Skin epidermis (tissue), 12 donors: Measurements from ENCODE around the gene GIMAP4.
"Not testable (repeated sequence)": the region's sequence is repeated elsewhere in the genome, so short reads cannot be mapped to it uniquely, and the experiment has no call there.

Experiments
- H3K27ac ChIP-seq, 21 experiments: fragments of 200-600 bp; sonication (generic) in 11 of 21; one replicate each; pipeline ENCODE4 v1.5.0; 2020; ENCODE audit warnings: mild to moderate bottlenecking in 3 of 21, inconsistent platforms in 2 of 21, moderate library complexity in 2 of 21
- H3K4me3 ChIP-seq, 7 experiments: fragments of 200-600 bp; sonication (generic) in 2 of 7; one replicate each; pipeline ENCODE4 v1.5.0; 2020; ENCODE audit warnings: inconsistent platforms in 2 of 7, mild to moderate bottlenecking in 2 of 7, moderate library complexity in 1 of 7

The GIMAP4 gene

DNA sequence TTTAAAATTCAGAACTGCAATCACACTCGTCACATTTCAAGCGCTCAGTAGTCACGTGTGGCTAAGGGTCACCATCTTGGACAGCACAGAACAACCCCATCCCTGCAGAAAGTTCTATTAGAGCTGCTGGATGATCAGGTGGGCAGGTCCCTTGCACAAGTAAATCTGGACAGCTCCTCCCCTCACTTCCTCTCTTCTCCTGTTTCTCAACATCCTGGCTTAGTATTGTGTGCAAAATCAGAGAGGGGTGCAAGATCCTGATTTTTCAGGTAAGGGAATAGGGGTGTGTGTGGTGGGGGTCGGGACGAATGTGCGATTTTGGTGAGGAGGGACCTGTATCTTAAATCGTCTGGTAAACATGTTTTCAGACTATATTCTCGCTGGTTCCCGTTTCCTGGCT, at the start of gene GIMAP4:
TSS of gene GIMAP4 (plus strand) at position 222 of the 400 bp plus-strand sequence. CDS start 2,512 bp downstream, outside the sequence.
- H3K4me3 ChIP-seq = peak within 1 kb of the TSS; percentile 22 to 59 (median 34)
- peak within 1 kb of the TSS; percentile 48 to 96 (median 79) for H3K27ac ChIP-seq

- H3K27ac ChIP-seq = peak overlapping the region in 13 of 21 experiments; percentile 2 to 95 (median 65)
- H3K4me3 ChIP-seq = peak overlapping the region in 6 of 7 experiments; percentile 2 to 54 (median 19)
These were observed 47.9 kb upstream of the GIMAP4 start for GRCh38 chr7:150519310-150519709.

GRCh38 chr7:150520145-150520544, 47.0 kb upstream of the GIMAP4 start:
- Histone ChIP-seq H3K4me3 (peak overlapping the region in 5 of 7 experiments; percentile 1 to 54 (median 6)), H3K27ac (peak overlapping the region in 14 of 21 experiments; percentile 2 to 94 (median 46))

DNA sequence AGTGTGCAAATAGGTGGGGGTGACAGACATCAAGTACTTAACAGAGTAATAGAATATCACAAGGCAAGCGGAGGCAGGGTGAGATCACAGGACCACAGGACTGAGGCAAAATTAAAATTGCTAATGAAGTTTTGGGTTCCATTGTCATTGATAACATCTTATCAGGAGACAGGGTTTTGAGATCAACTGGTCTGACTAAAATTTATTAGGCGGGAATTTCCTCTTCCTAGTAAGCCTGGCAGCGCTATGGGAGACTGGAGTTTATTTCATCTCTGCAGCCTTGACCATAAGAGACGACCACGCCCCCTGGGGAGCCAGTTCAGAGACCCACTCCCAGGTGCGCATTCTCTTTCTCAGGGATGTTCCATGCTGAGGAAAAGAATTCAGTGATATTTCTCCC, 44.3 kb upstream of the GIMAP4 start:
- not testable (repeated sequence) for H3K27ac ChIP-seq, H3K4me3 ChIP-seq

DNA sequence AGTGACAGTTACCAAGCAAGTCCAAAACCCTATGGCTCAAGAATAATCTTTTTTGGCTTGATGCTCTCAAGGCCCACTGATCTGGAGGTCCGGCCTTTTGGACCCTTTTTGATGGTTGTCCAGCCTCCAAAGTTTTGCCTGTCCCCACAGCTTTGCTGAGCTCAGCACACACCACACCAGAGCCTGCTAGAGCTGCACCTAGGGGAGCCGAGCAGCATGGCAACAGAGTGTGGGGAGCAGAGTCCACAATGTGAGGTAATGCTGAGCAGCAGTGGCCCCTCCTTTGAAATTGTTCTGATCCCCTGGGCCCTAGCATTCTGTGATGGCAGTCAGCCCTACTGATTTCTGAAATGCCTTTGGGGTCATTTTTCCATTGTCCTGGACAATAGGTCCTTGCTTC, 43.2 kb upstream of the GIMAP4 start:
- no peak overlapping the region for H3K27ac ChIP-seq
- no peak overlapping the region for H3K4me3 ChIP-seq

DNA sequence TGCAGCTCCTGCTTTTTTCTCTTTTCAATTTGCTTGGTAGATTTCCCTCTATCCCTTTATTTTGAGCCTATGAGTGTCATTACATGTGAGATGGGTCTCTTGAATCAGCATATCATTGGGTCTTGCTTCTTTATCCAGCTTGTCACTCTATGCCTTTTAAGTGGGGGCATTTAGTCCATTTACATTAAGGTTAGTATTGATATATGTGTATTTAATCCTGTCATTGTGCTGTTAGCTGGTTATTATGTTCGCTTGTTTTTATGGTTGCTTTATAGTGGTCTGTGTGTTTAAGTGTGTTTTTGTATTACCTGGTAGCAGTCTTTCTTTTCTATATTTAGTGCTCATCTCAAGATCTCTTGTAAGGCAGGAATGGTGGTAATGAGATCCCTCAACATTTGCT, 35.5 kb upstream of the GIMAP4 start:
- Histone ChIP-seq H3K4me3 (no peak overlapping the region), H3K27ac (no peak overlapping the region)

DNA sequence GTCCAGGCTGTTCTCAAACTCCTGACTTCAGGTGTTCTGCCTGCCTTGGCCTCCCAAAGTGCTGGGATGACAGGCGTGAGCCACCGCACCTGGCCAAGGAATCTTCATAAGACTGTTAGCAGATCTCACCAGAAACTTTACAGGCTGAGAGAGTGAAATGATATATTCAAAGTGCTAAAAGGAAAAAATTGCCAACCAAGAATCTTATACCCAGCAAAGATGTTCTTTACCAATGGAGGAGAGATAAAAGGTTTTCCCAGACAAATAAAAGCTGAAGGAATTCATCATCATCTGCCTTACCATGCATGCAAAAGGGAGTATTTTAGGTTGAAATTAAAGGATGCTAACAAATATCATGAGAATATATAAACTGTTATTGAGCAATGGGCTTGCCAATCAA, 28.9 kb upstream of the GIMAP4 start:
- H3K4me3 ChIP-seq = no peak overlapping the region
- no peak overlapping the region for H3K27ac ChIP-seq

DNA sequence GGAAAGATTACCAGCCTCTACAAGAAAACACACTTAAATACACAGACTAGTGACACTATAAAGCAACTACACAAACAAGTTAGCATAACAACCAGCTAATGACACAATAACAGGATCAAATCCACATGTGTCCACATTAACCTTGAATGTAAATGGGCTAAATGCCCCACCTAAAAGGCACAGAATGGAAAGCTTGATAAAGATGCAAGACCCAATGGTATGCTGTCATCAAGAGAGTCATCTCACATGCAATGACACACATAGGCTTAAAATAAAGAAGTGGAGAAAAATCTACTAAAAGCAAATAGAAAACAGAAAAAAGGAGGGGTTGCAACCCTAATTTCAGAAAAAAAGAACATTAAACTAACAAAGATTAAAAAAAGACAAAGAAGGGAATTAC, 14.0 kb upstream of the GIMAP4 start:
- Histone ChIP-seq H3K4me3 (no peak overlapping the region), H3K27ac (no peak overlapping the region)

GRCh38 chr7:150556521-150557138, 10.6 kb upstream of the GIMAP4 start:
- H3K4me3 ChIP-seq = no peak overlapping the region
- H3K27ac ChIP-seq = peak overlapping the region in 10 of 21 experiments; percentile 1 to 87 (median 39)

DNA sequence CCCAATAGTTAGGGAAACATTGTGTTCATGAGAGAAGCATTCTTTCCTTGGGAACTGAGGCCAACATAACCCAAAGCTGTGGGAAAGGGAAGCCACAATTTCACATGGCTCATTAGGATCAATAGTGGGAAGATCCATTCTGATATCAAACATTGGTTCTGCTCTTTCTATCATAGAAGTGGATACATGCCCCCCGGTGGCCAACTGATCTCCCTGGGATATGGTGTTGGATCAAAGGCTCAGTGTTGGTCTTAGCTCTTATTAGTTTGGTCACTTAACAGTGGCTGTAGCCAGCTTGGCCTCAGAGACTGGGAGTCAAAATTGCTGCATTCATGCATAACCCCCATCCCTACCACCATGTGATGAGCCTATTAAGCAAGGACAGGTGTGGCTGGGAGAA, 6.7 kb upstream of the GIMAP4 start:
- Histone ChIP-seq H3K4me3 (no peak overlapping the region), H3K27ac (no peak overlapping the region)

DNA sequence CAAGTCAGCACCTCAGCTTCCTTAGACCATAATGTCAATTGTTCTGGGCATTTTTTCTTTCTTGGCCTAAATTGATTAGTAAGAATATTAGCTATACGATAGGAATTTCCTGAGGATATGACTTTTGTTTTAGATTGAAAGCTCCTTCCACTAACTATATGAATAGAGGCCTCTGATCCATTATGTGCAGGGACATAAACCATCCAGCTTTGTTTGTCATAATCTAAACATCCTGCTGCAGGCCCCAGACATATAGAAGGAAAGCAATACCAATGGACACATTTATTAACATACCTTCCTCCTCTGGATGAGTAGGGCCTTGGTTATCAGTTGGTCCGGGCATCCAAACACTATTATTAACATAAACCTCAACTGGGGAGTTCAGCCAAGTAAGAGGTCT, 4.3 kb upstream of the GIMAP4 start:
- H3K27ac ChIP-seq = peak overlapping the region in 4 of 21 experiments; percentile 10 to 64 (median 46)
- no peak overlapping the region for H3K4me3 ChIP-seq

DNA sequence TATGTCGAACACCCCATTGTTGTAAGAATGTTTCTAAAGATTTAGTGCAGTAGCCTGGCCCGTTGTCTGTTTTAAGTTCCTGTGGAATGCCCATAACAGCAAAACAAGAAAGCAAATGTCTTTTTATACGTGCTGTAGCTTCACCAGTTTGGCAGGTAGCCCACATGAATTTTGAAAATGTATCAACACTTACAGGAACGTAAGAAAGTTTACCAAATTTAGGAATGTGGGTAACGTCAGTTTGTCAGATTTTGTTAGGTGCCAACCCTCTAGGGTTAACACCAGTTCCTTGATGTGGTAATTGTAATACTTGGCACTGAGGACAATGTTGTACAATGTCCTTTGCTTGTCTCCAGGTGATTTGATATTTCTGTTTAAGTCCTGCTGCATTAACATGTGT, 3.2 kb upstream of the GIMAP4 start:
- Histone ChIP-seq H3K4me3 (no peak overlapping the region), H3K27ac (peak overlapping the region in 5 of 21 experiments; percentile 2 to 64 (median 26))

DNA sequence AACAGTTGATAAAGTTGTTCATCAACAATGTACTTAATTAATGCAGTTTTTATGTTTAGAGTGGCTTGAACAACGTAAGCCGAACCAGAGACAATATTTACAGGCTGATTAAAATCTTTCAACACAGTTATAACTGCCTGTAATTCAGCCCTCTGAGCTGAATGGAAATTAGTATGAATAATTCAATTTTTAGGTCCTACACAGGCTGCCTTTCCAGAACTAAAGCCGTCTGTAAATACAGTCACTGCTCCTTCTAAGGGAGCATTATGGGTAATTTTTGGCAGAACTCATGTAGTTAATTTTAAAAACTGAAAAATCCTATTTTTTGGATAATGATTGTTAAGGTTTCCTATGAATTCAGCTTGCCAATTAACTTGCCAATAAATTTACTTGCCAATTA, 2.6 kb upstream of the GIMAP4 start:
- H3K4me3 ChIP-seq = no peak overlapping the region
- peak overlapping the region in 2 of 21 experiments; percentile 7 to 56 for H3K27ac ChIP-seq

GRCh38 chr7:150565239-150565638, 2.0 kb upstream of the GIMAP4 start:
- H3K27ac ChIP-seq = no peak overlapping the region
- no peak overlapping the region for H3K4me3 ChIP-seq

DNA sequence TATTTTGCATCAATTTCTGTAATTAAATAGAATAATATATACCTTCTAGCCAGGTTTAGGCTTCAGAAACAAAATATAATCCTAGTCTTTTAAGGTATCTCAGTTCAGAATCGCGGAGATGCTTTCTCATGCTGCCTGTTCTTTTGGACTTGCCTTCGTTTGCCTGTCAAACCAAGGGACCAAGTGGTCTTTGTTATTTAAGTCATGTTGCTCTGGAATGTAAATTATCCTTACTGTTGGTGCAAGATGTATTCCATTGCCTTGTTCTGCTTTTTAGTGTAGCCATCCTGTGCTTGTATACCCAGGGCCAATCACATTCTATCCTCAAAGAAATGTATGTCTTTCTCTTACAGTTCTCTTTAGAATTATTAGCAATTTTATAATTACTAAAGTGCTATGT, 1.1 kb upstream of the GIMAP4 start:
- Histone ChIP-seq H3K4me3 (no peak overlapping the region), H3K27ac (peak overlapping the region in 4 of 21 experiments; percentile 2 to 96 (median 90))

- Histone ChIP-seq H3K4me3 (no peak overlapping the region), H3K27ac (peak overlapping the region in 7 of 21 experiments; percentile 79 to 96 (median 91))
These were observed 618 bp upstream of the GIMAP4 start for GRCh38 chr7:150566572-150566971.

DNA sequence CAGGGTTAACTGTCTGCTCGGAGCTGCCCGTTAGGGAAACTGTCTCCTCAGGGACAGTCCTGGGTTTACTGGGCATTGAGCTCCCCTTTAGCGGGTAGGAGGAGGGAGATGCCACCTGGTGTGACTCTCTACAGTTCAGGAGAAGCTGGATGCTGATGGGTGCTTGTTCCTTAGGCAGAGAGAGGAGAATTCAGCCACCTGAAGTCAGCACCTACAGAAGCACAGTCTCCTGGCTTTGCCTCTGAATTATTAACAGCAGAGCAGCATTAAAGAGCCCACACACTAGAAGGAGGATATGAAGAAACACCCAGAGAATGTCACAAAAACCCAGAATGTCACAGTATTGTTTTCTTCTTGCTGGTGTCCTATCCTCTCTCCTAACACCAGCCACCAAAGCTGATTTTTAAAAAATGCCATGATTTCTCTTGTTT, 696 bp downstream of the GIMAP4 start:
- peak overlapping the region; percentile 22 to 59 (median 34) for H3K4me3 ChIP-seq
- H3K27ac ChIP-seq = peak overlapping the region; percentile 48 to 96 (median 79)

DNA sequence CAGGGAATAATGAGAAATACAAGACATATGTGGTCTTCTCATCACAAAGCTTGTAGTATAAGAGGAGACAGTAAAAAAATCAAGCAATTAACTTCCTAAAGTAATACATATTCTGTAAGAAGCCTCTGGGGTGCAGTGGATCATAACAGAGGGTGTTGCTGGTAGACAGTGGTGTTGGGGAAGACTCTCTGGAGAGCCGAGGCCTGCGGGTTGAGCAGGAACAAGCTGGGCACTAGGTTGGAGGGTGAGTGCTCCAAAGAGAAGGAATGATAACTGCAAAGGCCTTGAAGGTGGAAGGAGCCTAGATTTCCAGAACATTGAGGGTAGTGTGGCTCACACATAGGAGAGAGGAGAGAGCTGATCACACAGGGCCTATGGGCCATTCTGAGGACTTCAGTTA, 1.5 kb downstream of the GIMAP4 start:
- Histone ChIP-seq H3K27ac (peak overlapping the region in 18 of 21 experiments; percentile 0 to 96 (median 79)), H3K4me3 (peak overlapping the region in 6 of 7 experiments; percentile 22 to 59 (median 33))

DNA sequence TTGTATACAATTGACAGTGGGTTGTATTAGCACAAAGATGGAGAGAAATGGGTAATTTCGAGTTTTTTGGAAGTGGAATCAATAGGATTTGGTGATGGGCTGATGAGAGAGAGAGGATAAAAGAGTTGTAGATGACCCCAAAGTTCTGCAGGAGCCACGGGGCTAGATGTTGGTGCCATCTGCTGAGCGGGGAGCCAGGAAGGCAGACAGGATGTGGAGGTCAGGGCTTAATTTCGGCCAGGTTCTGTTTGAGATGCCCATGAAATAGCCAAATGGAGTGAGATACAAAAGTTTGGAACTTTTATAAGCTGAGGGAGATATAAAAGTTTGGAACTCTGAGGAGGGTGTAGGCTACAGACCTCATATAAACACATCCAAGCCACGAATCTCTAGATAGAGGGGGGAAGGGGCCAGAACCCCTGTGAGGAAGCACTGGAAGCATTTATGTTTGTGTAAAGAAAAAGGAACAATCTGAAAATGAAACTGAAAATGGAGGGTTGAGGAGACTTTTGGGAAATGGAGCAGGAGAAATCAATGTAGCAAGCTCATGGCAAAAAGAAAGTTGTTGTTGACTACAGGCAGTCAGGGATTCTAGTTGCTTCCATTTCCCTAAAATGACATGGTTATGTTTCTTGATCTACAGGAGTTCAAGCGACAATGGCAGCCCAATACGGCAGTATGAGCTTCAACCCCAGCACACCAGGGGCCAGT, 2.2 kb downstream of the GIMAP4 start:
- H3K27ac ChIP-seq = peak overlapping the region in 17 of 21 experiments; percentile 4 to 96 (median 79)
- peak overlapping the region in 6 of 7 experiments; percentile 22 to 59 (median 33) for H3K4me3 ChIP-seq

GRCh38 chr7:150570556-150571465, 3.6 kb downstream of the GIMAP4 start:
- Histone ChIP-seq H3K27ac (peak overlapping the region in 3 of 21 experiments; percentile 85 to 96 (median 92)), H3K4me3 (no peak overlapping the region)
